Activated naive CD4-positive, alpha-beta T cell treated with anti-CD3 and anti-CD28 coated beads, Interleukin-2, amount 50 U/mL, for 16 hours (primary cell): Measurements from ENCODE around the gene SEMA7A.
"Not testable (repeated sequence)": the region's sequence is repeated elsewhere in the genome, so short reads cannot be mapped to it uniquely, and the experiment has no call there.

Experiments used
- DNase-seq: peaks from one replicate; pipeline ENCODE4 v3.0.0-alpha.2; 2020

SEMA7A gene

DNA sequence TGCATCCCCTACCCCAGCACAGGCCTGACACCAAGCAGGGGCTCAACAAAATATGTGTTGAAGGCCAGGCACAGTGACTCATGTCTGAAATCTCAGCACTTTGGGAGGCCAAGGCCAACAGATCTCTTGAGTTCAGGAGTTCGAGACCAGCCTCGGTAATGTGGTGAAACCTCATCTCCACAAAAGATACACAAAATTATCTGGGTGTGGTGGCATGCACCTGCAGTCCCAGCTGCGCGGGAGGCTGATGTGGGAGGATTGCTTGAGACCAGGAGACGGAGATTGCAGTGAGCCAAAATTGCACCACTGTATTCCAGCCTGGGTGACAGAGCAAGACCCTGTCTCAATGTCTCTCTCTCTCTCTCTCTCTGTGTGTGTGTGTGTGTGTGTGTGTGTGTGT, 35.6 kb downstream of the SEMA7A start:
- no peak for DNase-seq

- no peak for DNase-seq
Observed at GRCh38 chr15:74397239-74398068, 36.3 kb downstream of the SEMA7A start.

GRCh38 chr15:74396445-74397238, 37.1 kb downstream of the SEMA7A start:
- DNase-seq: peak; percentile 59

- no peak for DNase-seq
Observed at GRCh38 chr15:74396146-74396438, 37.7 kb downstream of the SEMA7A start.

DNA sequence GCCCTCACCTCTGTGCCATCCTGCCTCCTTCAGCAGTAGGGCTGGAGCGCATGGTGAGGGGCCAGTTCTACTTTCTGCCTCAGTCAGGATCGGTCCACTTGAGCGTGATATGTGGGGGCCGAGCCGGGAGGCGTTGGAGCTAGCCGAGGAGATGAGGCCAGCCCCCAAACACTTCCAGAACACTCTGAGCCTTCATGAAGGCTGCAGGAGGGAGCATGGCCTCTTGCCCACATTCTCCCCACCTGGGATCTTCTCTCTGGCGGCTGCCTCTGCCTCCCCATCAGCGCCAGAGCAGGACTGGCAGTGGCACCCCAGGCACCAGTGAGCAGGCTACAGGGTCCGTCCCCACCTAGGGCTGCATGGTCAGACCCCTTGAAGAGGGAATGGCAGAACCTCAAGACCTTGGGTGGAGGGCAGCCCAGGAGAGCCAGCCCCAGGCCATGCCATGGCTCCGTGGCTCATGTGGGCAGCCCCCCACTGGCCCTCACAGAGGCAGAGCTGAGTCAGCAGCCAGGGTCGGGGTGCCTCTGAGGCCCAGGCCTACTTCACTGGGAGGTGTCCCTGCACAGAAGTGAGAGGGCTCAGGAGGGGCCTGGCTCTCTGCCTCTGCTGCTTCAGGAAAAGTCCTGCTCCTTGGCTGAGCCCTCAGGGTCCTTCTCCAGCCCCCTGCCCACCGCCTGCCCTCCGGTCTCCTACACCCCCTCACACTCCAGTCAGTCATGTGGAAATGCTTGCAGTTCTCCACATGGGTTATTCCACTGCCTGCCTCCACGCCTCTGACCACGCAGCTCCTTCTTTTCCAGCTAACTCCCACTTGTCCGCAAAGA, 38.2 kb downstream of the SEMA7A start:
- DNase-seq: no peak

GRCh38 chr15:74394090-74394846, 39.5 kb downstream of the SEMA7A start:
- no peak for DNase-seq

DNA sequence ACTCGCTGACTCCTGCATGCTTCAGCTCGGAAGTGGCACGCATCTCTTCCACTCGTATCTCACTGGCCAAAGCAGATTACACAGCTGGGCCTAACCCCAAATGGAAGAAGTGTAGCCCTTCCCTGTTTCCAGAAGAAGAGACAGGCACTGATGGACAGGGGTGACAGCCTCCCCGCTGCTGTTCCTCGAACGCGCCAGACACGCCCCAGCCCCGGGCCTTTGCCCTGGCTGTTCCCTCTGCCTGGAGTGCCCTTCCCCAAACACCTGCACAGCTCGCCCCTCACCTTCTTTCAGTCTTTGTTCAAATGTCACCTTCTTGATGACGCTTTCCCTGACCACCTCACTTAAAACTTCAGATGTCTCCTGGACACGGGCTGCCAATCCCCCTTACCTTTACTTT, 40.3 kb downstream of the SEMA7A start:
- DNase-seq: no peak

DNA sequence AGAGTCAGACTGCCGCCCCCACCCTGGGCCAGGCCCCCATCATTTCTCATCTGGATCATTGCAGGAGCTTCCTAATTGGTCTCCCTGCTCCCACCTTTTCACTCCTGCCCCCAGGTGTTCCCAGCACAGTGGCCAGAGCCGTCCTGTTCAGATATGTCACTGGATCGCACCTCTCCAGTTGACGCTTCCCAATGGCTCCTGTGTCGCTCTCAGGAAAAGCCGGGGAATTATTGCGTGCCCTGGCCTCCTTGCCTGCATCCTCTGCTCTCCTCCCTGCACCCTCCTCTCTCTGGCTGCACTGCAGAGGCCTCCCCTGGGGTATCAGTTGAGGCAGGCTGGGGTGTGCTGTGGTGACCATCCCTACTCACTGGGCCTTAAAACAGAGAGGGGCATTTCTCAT, 40.9 kb downstream of the SEMA7A start:
- DNase-seq: no peak

DNA sequence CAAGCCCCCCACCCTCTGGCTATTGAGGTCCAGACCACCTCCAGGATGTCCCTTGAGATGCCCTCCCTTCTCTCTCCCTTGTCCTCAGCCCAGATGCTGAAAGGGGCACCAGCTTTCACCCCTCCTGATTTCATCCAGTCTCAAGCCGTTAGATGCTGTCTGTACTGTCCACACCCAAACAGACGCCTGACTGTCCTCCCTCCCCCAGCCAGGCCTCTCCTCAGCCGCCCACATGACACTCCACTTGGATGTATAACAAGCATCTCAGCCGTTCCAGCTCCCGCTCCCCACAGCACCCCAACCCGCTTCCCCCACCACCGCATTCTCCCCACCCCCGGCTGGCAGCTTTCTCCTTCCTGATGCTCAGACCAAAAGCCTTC, 41.3 kb downstream of the SEMA7A start:
- no peak for DNase-seq

GRCh38 chr15:74391582-74392450, 41.9 kb downstream of the SEMA7A start:
- DNase-seq: no peak

GRCh38 chr15:74390647-74391288, 43.0 kb downstream of the SEMA7A start:
- no peak for DNase-seq

GRCh38 chr15:74390049-74390646, 43.6 kb downstream of the SEMA7A start:
- not testable (repeated sequence) for DNase-seq

DNA sequence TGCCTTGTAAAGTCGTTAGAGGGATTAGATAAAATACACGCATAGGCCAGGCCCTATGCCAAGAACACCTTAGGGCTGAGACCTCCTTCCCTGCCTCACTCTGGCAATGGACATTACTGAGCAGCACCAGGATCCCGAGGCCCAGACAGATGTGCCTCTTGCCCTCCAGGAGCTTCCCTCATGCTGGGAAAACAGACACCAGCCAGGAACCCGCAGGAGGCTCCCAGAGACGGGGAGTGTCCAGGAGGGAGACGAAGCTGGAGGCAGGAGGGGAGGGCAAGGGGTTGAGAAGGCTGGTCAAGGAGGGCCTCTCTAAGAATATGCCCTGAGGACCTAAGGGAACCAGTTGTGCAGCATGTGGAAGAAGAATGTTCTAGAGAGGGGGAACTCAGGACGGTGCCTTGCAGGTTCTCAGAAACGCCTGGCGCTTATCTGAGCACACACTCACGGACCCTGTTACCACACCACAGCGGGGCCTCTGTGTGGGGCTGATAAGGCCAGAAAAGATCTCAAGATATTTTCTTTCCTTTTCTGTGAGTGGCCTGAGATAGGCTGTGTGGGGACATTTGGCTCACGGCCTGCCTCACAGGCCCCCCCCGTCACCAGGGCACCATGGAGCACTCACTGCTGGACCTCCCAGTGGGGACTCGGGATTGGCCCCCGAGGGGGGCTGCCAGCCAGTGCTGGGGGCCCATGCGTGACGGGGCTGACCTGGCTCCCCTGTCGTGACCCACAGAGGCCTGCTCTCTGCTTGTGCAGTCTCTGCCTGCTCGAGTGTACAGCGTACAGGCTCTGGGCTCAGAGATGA, 44.3 kb downstream of the SEMA7A start:
- no peak for DNase-seq

GRCh38 chr15:74388363-74388951, 45.3 kb downstream of the SEMA7A start:
- no peak for DNase-seq

GRCh38 chr15:74387621-74388362, 46.0 kb downstream of the SEMA7A start:
- no peak for DNase-seq

GRCh38 chr15:74387141-74387541, 46.6 kb downstream of the SEMA7A start:
- DNase-seq: no peak

GRCh38 chr15:74386496-74387140, 47.1 kb downstream of the SEMA7A start:
- DNase-seq: no peak

- DNase-seq: no peak
Observed at GRCh38 chr15:74385733-74386132, 48.0 kb downstream of the SEMA7A start.
